Measurements from ENCODE around the gene POU5F1.

POU5F1 gene

GRCh38 chr6:31116661-31117385 is 53.7 kb downstream of the POU5F1 start:
- no peak for DNase-seq (ENCODE audit: low read depth in 2 of 2, low spot score in 1 of 2)

- no peak for DNase-seq (ENCODE audit: low read depth in 2 of 2, low spot score in 1 of 2)
Observed at GRCh38 chr6:31115941-31116560, 54.4 kb downstream of the POU5F1 start.

GRCh38 chr6:31114970-31115849 is 55.3 kb downstream of the POU5F1 start:
- no peak for DNase-seq (ENCODE audit: low read depth in 2 of 2, low spot score in 1 of 2)

- DNase-seq (ENCODE audit: low read depth in 2 of 2, low spot score in 1 of 2), result no peak
Observed at GRCh38 chr6:31114541-31114878, 56.0 kb downstream of the POU5F1 start, which contains the start of gene PSORS1C1. Gene PSORS1C1, plus strand, starts transcription at chr6:31114800. Its CDS starts 14,833 bp downstream, at chr6:31129633.

Measured in stimulated activated CD8-positive, alpha-beta memory T cell treated with anti-CD3 and anti-CD28 coated beads, Interleukin-4, amount 100 ng/mL, for 1 hour (primary cell).